SK-N-MC (cell line): ENCODE measurements around the gene ANKRD18A.
A peak's percentile ranks its signal among the peaks of the same experiment; 100 is the strongest.

Experiments
- EZH2 ChIP-seq: fragments of 200-600 bp; sonication (generic); IDR thresholded peaks from one replicate; pipeline ENCODE4 v1.6.1; 2017; ENCODE audit warnings: antibody characterized with exemption
- POLR2AphosphoS5 ChIP-seq: IDR thresholded peaks from 2 replicates; pipeline ENCODE4 v1.6.1; 2012; ENCODE audit warnings: mild to moderate bottlenecking, low read depth, low read length, borderline replicate concordance

- TF ChIP-seq POLR2AphosphoS5 (no peak), EZH2 (peak; percentile 88)
Measured at GRCh38 chr9:38619556-38620447, 594 bp downstream of the ANKRD18A start.
